ENCODE data around the gene HES3.
"Not testable (repeated sequence)": the region's sequence is repeated elsewhere in the genome, so short reads cannot be mapped to it uniquely, and the experiment has no call there.

Gene HES3

DNA sequence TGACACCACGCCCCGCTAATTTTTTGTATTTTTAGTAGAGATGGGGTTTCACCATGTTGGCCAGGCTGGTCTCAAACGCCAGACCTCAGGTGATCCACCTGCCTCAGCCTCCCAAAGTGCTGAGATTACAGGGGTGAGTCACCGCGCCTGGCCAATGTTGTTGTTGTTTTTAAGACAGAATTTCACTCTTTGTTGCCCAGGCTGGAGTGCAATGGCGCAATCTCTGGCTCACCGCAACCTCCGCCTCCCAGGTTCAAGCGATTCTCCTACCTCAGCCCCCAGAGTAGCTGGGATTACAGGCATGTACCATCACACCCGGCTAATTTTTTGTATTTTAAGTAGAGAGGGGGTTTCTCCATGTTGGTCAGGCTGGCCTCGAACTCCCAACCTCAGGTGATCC, 24.3 kb upstream of the HES3 start:
- not testable (repeated sequence) for DNase-seq

DNA sequence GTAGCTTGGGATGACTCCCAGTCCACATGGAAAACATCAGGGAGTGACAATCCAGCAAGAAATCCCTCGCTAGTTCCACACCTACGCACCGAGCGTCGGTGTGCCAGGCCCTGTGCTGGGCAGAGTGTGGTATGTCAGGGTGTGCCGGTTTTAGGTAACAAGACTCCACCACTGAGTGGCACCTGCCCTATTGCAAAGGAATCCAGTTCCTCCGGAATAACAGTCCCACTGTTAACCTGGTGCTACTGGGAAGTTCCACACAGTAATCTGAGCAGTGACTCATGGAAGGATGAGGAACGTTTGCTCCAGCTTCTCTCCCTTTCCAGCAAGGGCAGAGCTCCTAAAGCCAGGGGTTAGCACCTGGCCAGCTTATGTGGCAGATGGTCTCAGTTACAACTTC, 23.7 kb upstream of the HES3 start:
- no peak for DNase-seq

DNA sequence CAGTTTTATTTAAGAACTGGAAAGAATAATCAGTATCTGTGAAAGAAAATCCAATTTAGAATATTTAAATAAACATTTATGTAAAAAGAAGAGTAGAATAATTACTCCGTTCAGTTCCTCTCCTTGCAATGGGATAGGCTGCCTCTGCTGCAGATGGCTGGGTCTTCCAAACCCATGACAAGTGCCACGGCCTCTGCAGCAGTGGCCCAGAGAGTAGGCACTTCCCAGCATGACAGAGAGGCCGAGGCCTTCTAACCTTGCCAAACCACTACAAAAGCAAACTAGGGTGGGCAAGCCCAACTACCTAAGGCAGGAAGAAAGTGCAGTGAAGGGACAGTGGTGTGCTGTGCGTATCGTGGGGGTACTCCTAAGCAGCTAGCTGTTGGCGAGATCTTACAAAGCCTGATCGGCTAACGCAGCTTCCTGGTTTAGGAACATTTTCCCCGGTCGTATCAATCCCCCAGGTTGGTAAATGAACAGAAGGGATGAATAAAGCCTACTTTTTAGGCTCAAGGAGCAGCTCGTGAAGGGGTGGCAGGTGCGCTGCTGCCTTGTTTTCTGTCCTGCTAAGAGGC, 22.7 kb upstream of the HES3 start:
- DNase-seq = no peak

DNA sequence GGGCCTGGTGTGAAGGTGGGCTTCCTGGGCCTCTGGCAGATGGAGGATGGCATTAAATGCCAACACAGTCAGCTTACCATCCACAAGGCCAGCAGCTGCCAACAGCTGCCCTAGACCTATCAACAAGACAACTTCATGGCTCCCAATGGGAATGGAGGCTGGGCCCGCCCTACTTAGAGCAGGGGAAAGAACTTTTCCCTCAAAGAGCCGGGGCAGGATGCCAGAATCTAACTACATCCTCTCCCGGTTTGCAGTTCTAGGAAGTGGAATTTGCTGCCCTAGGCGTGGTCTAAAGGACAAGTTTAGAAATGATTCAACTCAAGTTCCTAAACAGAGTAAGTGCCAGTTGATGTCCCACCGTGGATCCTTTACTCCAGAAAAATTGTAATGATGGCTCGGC, 21.3 kb upstream of the HES3 start:
- DNase-seq = no peak

DNA sequence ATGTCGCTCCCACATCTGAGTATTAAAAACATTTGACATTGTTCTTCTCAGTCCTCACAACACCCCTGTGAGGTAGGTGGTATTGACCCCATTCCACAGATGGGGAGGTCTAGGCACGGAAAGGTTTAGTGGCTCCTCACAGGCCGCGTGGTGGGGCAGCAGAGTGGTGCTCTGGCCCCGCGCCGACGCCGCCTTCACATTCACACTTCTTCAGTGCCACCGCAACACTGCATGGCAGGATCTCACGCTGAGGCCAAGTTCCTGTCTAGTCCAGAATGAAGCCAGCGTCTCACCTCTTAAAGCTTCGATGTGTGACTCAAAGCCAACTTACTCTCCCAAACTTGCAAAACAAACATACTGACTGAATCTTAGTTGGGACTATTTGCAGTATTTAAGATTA, 20.4 kb upstream of the HES3 start:
- no peak for DNase-seq

DNA sequence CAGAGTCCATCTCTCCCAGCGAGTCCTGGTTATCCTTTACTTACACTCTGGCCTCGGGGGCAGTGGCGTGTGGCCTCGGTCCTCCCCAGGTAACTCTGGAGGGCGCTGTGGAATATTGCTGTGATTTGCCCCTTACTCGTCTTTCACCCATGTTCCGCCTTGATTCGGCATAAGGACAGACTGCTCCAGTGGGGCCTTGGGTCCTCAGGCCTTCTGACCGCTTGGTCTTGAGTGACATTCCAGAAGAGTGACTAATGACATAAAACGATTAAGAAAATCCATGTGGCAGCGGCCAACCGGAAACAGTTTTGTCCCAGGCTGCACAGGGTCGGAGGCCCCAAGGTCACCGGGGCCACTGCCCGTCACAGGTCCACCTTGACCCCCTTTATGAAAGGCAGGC, 19.3 kb upstream of the HES3 start:
- DNase-seq = no peak

DNA sequence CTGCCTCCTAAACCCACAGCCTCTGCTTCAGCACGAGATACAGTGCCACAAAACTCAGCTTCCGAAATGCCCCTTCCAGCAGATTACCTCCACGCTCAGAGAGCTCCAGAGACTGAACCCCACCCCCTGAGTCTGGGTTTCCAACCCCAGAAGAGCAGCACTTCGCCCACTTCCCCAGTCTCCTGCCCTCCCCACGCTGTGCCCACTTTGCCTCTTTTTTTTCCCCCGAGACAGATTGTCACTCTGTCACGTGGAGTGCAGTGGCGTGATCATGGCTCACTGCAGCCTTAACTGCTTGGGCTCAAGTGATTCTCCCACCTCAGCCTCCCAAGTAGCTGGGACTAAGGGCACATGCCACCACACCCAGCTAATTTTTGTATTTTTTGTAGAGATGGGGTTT, 18.3 kb upstream of the HES3 start:
- no peak for DNase-seq

DNA sequence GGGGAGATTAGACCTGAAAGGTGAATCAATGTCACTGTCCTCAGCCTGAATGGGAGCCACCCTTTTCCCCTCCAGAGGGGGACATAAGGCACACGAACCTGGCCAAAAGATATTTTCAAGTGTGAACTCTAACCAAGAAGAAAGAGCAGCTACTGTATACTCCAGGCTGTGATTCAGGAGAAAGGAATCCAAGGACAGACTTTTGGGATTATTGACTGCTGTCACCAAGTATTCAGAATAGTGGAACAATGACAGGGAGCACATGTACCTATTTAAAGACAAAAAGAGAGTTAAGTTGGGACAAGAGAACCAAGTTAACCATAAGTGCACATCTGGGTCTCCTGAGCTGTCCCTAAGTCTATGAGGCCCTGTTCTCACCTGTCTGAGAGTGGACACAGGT, 10.6 kb upstream of the HES3 start:
- no peak for DNase-seq

DNA sequence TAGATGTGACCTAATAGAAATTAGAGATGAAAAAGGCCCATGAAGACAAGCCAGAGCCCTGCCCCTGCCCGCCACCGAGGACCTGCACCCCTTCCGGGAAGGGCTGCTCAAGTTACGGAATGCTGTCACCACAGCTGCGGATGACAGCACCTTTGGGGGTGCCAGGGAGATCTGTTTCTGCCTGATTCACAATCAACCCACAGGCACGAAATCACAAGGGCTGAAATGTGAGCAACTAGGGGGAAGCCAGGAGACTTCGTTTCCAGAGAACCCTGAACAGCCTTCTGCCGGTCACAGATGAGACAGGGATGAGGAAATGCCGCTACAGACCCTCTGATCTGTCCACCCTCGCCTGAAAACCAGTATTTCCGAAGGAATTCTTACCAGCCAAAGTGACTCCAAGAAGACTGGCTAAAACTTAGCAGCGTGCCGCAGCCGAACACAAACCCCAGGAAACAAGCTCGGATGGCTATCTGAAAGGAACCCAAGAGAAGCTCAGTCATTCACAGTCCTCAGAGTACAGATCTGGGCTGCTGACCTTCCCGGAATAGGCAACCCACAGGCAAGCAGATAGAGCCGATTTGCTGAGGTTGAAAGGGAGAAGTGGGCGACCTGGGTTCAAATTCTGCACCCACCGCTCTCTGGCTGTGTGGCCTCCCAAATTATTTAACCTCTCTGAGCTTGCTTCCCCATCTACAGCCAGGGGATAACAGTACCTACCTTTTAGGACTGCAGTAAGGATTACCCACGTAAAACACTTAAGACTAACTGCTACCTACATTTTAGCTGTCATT, 9.3 kb upstream of the HES3 start:
- no peak for DNase-seq

DNA sequence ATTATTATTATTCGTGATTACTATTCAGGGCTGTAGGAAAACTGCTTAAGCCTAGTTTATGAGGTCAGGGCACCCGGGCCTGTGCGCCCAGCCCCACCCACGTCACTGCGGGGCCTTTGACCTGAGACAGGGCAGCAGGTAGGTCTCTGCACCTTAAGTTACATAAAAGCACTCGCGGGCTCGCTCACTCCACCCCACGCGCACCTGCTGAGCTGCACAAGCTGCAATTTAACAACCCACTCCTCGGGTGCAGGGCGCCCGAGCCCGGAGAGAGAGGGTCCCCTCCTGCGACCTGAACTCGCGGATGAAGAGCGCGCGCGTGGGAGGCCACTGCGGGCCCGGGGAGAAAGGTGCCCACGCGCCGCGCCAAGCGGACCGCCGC, 8.7 kb upstream of the HES3 start:
- no peak for DNase-seq

DNA sequence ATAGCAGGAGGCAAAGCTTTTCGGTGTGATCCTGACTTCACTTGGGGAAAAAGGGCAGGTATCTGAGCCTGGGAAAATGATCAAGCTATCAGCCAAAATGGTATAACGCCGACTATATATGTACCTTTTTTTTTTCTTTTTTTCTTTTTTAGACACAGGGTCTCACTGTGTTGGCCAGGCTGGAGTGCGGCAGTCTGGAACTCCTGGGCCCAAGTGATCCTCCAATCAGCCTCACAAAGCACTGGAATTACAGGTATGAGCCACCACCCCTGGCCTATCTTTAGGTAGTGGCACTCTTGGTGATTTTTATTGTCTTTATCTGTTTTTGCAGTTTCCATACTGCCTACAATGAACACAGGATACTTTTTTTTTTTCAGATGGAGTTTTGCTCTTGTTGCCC, 6.9 kb upstream of the HES3 start:
- DNase-seq = no peak

DNA sequence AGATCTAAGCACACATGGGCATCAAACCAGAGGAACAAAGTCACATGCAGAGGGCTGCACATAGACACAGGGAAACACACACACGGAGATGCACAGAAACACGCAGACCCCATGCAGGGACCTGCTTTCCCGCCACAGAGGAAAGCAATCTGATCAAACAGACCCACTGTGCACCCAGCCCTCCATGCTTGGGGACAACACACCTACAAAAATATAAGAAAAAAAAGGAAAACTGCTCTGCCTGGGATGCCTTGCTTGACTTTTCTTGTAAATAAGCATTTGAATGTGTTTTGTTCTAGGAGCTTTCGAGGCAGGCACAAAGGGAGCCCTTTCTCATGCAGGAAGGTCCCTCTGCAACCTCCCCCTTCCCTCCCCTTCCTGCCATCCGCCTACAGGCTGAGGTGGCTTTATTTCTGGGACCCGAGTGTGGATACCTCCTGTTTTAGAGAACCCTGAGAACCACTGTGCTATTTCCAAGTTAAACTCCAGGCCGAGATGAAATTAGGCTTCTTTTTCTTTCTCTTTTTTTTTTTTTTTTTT, 4.7 kb upstream of the HES3 start:
- DNase-seq = no peak

DNA sequence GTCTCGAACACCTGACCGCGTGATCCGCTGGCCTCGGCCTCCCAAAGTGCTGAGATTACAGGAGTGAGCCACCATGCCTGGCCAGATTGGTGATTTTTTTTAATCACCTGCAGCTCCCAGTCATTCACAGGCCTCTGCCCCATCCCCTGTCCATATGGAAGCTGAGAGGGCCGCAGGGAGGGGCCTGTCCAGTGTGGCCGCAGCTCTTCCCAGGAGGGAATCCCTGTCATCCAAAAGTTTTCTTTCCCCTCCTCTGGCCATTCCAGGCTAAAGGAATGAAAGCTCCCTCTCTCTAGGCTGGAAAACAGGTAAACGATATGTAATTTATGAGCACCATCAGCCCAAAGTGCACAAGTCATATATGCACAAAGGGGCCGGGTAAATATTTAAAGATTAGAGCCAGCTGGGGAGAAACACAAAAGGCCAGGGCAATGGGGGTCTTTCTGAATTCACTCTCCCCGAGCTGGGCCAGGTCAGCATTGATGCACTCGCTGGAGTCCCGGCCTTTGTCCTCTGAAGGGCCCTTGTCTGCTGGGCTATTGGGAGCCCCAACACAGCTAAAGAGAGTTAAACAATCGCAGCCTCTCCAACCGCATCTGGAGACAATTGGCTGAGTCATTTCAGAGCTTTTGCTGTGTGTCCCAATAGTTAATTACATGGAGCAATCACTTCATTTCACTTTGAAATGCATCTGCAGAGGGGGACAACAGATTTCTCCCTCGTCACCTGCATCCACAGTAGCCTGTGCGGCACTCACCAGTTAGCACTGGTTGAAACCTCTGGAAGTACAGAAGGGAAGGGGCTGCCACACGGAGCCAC, 3.8 kb upstream of the HES3 start:
- DNase-seq = no peak

DNA sequence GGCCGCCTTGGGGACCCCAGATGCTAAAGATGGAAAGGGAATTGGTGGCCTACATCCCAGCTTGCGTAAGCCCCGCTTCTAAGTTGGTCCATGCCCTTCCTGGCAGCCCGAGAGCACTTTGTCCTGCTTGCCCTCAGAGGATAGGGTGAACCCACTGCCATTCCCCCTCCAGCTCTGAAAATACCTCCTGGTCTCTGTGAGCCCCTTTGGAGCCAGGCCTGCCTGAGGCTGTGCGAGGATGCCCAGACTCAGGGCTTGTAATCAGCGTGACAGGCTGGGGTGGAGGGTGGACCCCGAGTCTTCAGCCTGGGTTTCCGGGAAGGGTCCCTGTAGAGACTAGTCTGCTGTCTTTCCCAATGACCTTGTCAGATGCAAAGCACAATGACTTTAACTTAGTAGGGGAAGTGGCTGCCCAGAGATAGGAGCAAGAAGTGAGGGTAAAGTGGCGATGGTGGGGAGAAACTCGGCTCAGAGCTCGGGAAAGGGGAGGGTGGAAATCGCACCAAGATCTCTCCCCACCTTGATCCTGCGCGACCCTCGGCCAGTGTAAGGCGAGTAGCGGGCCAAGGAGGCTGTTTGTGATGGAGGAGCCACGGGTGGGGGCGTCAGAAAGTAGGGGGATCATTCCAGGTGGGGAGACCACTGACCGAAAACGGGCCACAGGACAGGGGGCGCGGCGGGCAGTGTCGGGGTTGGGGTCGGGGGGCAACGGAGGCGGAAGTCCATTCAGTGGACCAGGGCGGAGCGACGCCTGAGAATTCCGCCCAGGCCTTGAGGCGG, 2.7 kb upstream of the HES3 start:
- no peak for DNase-seq

DNA sequence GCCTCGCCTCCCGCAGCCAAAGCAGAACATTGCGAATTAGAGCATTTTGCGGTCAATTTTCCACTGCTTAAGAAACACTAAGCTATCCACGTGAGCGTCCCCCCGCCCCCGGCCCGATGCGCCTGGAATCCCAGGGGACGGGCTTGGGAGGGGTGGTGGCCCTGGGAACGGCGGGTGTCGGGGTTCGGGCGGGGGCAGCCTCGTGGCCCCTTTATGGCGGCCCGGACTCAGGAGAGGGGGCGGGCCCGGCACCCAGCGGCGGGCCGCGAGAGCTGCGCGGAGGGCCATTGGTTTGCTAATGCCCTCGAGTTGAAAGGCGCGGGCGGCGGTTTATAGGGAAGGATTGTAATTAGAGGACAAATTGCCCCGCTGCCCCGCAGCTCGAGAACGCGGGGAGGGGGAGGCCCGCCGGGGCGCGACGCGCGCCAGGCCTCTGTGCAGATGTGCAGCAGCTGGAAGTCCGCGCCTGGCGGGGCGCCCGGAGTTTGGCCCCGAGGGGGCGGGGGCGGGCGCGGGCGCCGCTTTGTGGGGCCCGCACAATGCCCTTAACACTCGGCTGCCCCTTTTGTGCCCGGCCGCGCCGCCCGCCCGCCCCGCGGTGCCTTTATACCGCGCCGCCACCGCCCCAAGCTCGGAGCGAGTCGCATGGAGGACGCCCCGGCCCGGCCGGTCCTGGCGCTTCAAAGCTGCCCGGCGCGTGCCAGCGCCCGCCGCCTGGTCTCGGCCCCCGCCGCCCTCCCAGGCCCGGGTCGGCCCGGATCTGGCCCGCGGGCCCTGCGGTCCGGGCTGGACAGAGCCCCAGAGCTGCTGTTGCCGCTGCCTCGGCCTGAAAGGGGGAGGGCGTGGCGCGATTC, 1.9 kb upstream of the HES3 start:
- DNase-seq = no peak

DNA sequence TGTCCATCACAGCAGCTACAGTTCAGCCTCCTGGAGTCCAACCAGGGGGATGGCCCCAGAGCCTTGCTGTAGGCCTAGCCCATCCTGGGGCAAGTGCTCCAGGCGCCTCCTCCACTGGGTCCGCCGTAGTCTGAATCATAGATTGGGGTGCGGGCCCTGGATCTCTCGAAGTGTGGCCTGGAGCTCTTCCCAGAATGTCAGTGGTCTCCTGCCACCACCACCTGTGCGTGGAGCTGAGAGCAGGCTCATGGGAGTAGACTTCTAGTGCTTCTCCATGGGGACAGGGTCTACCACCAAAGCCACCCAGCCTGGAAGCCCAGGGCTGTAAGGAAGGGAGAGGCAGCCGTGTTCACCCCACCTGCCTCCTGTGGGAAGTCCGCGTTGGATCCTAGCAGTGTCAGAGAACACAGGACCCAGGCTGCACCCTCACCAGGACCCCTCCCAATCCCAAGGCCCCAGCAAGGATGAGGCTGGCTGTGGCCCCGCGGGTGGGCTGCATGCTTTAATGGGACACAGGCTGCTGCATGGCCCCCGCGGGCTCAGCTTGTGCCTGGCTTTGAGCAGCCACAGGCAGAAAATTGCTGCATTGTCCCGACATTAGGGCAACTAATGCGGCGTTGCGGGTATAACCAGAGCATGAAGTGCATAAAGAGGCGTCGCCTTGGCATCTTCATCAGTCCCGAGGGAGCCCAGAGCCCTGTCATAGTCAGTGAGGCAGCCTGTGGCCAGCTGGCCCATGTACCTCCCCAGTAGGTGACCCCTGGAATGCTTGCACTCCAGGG, 735 bp upstream of the HES3 start:
- no peak for DNase-seq

DNA sequence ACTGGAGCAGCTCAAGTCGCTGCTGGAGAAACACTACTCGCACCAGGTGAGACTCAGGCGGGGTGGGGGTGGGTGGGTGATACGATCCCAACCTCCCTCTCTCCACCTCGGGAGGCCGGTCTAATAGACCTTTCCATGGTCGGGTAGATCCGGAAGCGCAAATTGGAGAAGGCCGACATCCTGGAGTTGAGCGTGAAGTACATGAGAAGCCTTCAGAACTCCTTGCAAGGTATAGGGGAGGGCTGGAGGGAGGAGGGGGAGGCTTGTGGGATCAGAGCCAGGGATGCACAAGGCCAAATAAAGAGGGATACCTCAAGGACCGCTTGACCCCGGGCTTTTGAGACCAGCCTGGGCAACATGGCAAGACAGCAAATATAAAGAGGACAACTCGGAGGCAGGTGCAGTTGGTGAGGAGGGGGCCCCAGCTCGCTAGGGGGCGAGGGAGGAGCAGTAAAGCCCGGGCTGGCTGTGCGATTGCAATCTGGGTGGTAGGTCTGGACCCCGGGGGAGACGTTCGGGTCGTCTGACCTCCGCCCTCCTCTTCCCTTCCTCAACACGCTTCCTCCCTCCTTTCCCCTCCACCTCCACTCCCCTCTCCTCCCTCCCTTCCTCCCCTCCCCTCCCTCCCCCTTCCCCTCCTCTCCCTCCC, 546 bp downstream of the HES3 start:
- DNase-seq = peak; percentile 52

DNA sequence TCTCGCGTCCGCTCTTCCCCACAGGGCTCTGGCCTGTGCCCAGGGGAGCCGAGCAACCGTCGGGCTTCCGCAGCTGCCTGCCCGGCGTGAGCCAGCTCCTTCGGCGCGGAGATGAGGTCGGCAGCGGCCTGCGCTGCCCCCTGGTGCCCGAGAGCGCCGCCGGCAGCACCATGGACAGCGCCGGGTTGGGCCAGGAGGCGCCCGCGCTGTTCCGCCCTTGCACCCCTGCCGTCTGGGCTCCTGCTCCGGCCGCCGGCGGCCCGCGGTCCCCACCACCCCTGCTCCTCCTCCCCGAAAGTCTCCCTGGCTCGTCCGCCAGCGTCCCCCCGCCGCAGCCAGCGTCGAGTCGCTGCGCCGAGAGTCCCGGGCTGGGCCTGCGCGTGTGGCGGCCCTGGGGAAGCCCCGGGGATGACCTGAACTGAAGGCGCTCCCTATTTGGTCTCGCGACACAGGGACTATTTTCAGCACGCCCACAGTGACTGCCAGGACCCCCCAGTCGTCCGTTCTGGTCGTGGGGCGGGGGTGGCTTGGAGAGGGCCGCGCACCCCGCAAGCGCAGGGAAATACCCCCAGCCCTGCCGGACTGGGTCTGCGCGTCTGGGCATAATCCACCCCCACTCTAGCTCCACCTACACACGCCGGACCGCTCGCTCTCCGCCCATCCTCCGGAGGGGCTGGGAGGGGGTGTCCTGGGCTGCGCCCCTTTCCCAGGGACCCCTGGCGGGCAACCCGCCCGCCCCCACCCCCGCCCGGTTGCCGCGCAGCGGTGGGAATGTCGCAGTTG, 1.3 kb downstream of the HES3 start:
- peak; percentile 90 for DNase-seq

DNA sequence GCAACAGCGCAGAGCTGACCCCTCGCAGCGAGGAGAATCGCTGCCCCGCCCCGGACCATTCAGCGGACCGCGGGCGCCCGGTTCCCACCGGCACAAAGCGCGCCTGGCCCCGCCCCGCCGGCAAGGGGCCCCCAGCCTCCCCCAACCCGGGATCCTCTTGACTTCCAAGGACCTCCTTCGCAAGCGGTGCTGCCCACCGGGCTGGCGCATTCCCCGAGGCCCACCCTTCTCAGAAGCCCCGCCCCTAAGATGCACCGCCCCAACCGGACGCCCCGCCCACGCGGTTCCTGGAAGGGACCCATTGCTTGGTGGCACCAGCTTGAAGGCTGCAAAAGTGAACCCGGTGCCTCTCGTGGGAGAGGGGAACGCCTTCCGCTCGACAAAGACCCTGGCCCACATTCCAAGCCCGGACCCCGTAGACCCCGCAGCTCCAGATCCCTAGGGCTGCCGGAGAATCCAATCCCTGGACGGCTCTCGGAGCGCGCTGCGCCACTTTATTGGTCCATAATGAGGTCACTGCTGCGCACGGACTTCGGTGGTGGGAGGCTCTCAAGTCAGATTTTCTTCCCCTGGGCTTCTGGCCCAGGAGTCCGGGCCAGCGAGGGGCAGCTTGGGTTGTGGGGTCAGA, 2.0 kb downstream of the HES3 start:
- peak; percentile 74 for DNase-seq
